Left ventricle myocardium inferior (tissue), 1 donor: ENCODE measurements around the gene SYK. TPM values are rescaled to one million over a fixed set of nuclear protein-coding genes. Genes with fewer than 3 reads are reported as not detected.
A peak's percentile ranks its signal among the peaks of the same experiment; 100 is the strongest.

Experiments used
- DNase-seq: peaks from one replicate; pipeline ENCODE4 v3.0.0-alpha.2; 2020
- H3K27ac ChIP-seq: fragments of 200-600 bp; replicated peaks from 2 replicates; pipeline ENCODE4 v1.8.0; 2021
- H3K27me3 ChIP-seq: fragments of 200-600 bp; 2 replicates; pipeline ENCODE4 v1.8.0; 2021; ENCODE audit warnings: low read depth
- H3K36me3 ChIP-seq: fragments of 200-600 bp; 2 replicates; pipeline ENCODE4 v1.8.0; 2021
- H3K4me1 ChIP-seq: fragments of 200-600 bp; 2 replicates; pipeline ENCODE4 v1.8.0; 2021
- H3K4me3 ChIP-seq: fragments of 200-600 bp; 2 replicates; pipeline ENCODE4 v1.8.0; 2021; ENCODE audit warnings: mild to moderate bottlenecking, moderate library complexity
- H3K9me3 ChIP-seq: fragments of 200-600 bp; replicated peaks from 2 replicates; pipeline ENCODE4 v1.8.0; 2021
- intact Hi-C: fragments of 100-400 bp; cut with micrococcal nuclease; formaldehyde crosslinking; loops from one replicate; pipeline ENCODE4 v1.11.0; 2022
- total RNA-seq: library from RNA; stranded (reverse); fragmentation: NEBNext Ultra II Directional; extraction: Animal tissue kit (Norgen Biotek cat#: 25700); gene quantifications from one replicate; pipeline ENCODE4 v1.2.1, GENCODE V29; 2021
- TF ChIP-seq, protein P1 (sequence below): fragments of 200-600 bp; IDR thresholded peaks from 2 replicates; pipeline ENCODE4 v1.8.0; 2021; ENCODE audit warnings: antibody characterized with exemption, mild to moderate bottlenecking, borderline replicate concordance
- donor health status: DM: no; HTN: yes; CAD: no; lungs with severe emphysema.

Gene SYK
- total RNA-seq, 1 donor from 2014 or later, result 5.4 TPM

DNA sequence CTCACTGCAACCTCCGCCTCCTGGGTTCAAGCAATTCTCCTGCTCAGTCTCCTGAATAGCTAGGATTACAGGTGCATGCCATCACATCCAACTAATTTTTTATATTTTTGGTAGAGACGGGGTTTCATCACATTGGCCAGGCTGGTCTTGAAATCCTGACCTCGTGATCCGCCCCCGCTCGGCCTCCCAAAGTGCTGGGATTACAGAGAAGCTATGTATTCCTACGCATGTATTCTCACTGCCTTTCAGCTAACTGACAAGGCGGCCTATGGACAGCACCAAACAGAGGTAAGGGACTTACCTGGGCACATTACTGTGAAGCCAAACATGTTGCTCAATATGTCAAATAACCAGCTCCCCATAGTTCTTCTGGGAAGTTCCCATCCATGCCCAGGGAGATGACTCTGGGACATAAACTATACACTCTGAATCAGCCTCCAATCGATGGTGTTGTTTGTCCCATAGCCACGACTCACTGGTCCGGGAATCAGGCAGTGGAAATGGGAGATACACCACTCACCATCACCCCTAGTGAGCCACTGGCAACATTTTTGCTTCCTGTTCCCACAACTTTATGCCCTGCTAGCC lies 114.6 kb downstream of the SYK start:
- TF ChIP-seq, protein P1, sequence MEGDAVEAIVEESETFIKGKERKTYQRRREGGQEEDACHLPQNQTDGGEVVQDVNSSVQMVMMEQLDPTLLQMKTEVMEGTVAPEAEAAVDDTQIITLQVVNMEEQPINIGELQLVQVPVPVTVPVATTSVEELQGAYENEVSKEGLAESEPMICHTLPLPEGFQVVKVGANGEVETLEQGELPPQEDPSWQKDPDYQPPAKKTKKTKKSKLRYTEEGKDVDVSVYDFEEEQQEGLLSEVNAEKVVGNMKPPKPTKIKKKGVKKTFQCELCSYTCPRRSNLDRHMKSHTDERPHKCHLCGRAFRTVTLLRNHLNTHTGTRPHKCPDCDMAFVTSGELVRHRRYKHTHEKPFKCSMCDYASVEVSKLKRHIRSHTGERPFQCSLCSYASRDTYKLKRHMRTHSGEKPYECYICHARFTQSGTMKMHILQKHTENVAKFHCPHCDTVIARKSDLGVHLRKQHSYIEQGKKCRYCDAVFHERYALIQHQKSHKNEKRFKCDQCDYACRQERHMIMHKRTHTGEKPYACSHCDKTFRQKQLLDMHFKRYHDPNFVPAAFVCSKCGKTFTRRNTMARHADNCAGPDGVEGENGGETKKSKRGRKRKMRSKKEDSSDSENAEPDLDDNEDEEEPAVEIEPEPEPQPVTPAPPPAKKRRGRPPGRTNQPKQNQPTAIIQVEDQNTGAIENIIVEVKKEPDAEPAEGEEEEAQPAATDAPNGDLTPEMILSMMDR, result no peak
- H3K27ac ChIP-seq, result no peak overlapping the region
- intact Hi-C loops, result loop anchor here (10.0 kb wide), 1 partner anchor 509 kb away; the partner anchor contains the start of gene NFIL3
- DNase-seq, result no peak
- H3K36me3 ChIP-seq, result no peaks in the 10 kb centered on the region
- peaks cover 15% of the 10 kb centered on the region for H3K4me1 ChIP-seq
- H3K27me3 ChIP-seq, result peaks cover 13% of the 10 kb centered on the region
- no peaks in the 10 kb centered on the region for H3K9me3 ChIP-seq
- no peak overlapping the region for H3K4me3 ChIP-seq

DNA sequence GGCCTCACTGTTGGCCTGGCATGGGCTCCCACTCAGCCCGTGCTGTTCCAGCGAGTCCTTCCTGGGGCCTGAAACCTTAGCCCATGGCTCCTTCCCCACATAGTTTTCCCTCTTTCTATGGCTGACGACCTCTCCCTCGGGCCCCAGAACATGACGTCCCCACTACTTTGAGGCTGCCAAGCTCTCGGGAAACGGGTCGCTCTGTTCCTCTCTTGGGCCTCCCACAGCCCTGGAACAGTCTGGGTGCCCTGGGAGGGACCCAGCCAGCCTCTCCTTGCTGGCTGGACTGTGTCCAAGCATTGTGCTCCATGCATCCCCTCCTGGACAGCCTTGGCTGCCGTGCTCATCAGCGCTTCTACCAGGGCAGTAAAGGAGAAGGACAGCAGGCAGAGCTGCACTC lies 118.3 kb downstream of the SYK start:
- Histone ChIP-seq H3K4me3 (no peak overlapping the region), H3K27ac (peak overlapping the region; percentile 81), H3K36me3 (no peaks in the 10 kb centered on the region), H3K9me3 (no peaks in the 10 kb centered on the region), H3K4me1 (peaks cover 24% of the 10 kb centered on the region), H3K27me3 (no peaks in the 10 kb centered on the region)
- intact Hi-C loops, result loop anchor here (10.0 kb wide), 1 partner anchor 505 kb away; the partner anchor contains the start of gene NFIL3
- peak; percentile 48 for DNase-seq
- TF ChIP-seq, protein P1, result no peak

DNA sequence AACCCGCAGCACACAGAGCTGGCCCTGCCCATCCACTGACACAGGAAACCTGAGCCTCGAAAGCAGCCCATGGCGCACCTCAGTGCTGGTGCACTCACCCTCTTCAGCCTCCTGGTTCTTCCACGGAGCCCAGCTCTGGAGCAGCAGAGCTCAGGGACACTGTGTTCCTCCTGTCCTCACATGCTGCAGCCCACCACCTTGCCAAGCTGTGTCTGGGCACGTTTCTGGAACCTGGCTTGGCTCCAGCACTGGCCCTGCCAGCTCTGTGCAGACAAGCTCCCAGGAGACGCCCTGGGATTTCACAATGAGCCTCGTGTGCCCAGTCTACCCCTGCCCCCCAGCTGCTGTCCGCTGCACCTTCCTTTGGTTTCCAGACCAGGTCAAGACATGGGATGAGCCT lies 119.5 kb downstream of the SYK start:
- H3K4me1 ChIP-seq, result peaks cover 24% of the 10 kb centered on the region
- H3K9me3 ChIP-seq, result no peaks in the 10 kb centered on the region
- TF ChIP-seq, protein P1, result no peak
- H3K4me3 ChIP-seq, result no peak overlapping the region
- peak; percentile 87 for DNase-seq
- no peaks in the 10 kb centered on the region for H3K36me3 ChIP-seq
- peak overlapping the region; percentile 81 for H3K27ac ChIP-seq
- peaks cover 2% of the 10 kb centered on the region for H3K27me3 ChIP-seq
- intact Hi-C loops, result no loop called here

DNA sequence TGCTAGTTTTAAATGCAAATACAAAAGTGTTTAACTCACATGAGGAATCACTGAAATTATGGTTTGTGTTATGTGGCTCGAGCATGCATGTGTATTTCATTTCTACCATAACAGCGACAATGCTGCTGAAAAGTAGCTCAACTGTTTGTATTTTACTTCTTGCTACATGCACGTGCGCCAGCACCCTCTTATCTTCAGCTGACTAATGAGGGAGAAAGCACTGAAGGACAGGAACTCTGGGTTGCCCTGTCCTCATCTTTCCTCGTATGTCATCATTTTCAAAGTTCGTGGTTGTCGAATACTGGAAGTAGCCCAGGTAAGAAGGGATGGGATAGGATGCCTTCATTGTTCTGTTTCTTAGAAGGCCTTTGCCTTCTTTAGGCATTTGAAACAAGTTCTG lies 120.3 kb downstream of the SYK start:
- H3K27ac ChIP-seq, result no peak overlapping the region
- no peak for DNase-seq
- intact Hi-C loops, result no loop called here

DNA sequence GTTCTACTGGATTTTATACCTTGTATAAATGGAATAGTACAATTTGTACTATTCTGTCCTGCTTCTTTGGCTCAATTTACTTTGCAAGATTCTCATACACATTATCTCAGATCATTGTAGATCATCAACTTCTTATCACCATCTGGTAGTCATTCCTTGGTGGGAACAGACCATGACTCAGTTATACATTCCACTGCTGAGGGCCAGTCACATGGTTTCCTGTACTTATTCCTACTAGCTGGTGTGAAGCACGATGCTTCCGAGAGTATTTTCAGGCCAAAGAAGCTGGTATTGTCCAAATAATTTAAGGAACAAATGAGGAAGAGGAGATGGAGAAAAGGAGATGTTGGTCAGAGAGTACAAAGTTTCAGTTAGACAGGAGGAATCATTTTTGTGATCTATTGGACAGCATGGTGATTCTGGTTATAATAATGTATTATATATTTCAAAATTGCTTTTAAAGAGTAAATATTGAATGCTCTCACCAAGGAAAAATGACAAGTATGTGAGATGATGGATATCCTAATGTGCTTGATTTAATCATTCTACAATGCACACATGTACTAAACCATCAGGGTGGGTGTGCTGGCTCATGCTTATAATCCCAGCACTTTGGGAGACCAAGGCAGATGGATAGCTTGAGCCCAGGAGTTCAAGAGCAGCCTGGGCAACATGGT lies 124.1 kb downstream of the SYK start:
- Histone ChIP-seq H3K36me3 (no peaks in the 10 kb centered on the region), H3K9me3 (no peaks in the 10 kb centered on the region), H3K4me1 (peaks cover 17% of the 10 kb centered on the region), H3K27ac (no peak overlapping the region), H3K4me3 (no peak overlapping the region), H3K27me3 (peaks cover 5% of the 10 kb centered on the region)
- no peak for DNase-seq
- TF ChIP-seq, protein P1, result no peak
- intact Hi-C loops, result no loop called here

More for the DNA sequence above, 120.3 kb downstream of the SYK start:
- H3K4me1 ChIP-seq, result peaks cover 24% of the 10 kb centered on the region
- peaks cover 5% of the 10 kb centered on the region for H3K27me3 ChIP-seq
- H3K9me3 ChIP-seq, result no peaks in the 10 kb centered on the region
- TF ChIP-seq, protein P1, result no peak
- H3K36me3 ChIP-seq, result no peaks in the 10 kb centered on the region
- no peak overlapping the region for H3K4me3 ChIP-seq
